HG03521 (cell line): Measurements from ENCODE around the gene LELP1.
"Not testable (repeated sequence)": the region's sequence is repeated elsewhere in the genome, so short reads cannot be mapped to it uniquely, and the experiment has no call there.

Experiments used
- ATAC-seq: cut with Tn5 transposase; IDR thresholded peaks from one replicate; pipeline ENCODE4 v1.9.1; 2021; ENCODE audit warnings: mild to moderate bottlenecking, moderate library complexity; ENCODE audit not compliant: unreplicated experiment

The LELP1 gene

DNA sequence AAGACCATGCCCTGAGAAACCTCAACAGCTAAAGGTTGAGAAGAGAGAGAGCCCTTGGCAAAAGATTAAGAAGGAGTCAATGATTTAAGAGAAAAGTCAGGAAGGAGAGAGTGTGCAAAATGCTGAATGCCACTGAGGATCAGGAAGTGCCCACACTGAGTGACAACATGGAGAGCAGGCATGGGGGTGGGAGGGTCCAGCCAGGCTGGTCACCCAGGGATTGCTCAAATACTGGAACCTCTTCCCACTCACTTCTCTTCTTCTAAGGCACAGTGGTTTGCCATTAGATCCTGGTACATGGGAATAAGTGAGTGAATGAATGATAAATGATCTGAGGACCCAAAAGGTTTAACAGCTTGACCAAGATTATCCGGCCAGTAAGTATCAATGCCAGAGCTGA lies 25.3 kb downstream of the LELP1 start:
- ATAC-seq, result no peak

GRCh38 chr1:153229076-153229829 lies 26.0 kb downstream of the LELP1 start:
- ATAC-seq, result not testable (repeated sequence)

- ATAC-seq, result no peak
Measured at GRCh38 chr1:153231363-153231762, 28.1 kb downstream of the LELP1 start.

GRCh38 chr1:153231785-153232184 lies 28.6 kb downstream of the LELP1 start:
- ATAC-seq, result no peak

DNA sequence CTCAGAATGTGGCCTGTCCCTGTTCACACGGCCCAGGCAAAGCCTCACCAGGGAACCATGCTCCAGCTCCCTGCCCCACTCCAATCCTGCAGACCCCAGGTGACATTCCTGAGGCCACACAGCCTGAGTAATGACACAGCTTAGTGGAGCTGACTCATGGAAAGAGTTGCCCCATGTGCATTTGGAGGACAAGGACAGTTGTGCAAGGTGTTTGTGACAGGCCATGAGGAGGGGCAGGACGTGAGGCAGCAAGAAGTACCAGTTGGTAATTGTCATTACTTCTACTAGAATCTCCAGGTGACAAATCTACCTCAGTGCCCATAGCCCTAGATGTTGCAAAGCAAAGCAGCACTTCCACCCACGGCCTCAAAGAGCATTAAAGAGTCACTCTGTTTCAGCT lies 29.3 kb downstream of the LELP1 start:
- no peak for ATAC-seq

- ATAC-seq, result no peak
Measured at GRCh38 chr1:153233448-153233847, 30.2 kb downstream of the LELP1 start.

- ATAC-seq, result no peak
Measured at GRCh38 chr1:153238527-153238926, 35.3 kb downstream of the LELP1 start.

DNA sequence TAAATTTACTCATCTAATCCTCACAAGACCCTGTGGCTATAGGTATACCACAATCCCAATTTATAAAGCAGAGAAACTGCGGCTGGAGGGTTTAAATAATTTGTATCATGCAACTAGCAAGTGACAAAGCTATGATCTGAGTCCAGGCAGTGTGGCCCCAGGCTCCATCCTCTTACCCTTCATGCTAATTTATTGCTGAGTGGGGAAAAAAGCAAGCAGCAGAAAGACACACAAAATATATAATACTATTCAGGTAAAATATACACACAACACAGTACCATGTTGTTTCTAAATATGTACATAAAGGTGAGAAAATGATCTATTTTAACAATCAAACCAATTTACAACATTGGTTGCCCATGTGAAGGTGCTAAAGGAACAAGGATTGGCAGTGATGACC lies 38.9 kb downstream of the LELP1 start:
- no peak for ATAC-seq

GRCh38 chr1:153245466-153245865 lies 42.2 kb downstream of the LELP1 start:
- no peak for ATAC-seq

- ATAC-seq, result no peak
Measured at GRCh38 chr1:153246018-153246417, 42.8 kb downstream of the LELP1 start.

GRCh38 chr1:153246825-153247224 lies 43.6 kb downstream of the LELP1 start:
- ATAC-seq, result no peak

DNA sequence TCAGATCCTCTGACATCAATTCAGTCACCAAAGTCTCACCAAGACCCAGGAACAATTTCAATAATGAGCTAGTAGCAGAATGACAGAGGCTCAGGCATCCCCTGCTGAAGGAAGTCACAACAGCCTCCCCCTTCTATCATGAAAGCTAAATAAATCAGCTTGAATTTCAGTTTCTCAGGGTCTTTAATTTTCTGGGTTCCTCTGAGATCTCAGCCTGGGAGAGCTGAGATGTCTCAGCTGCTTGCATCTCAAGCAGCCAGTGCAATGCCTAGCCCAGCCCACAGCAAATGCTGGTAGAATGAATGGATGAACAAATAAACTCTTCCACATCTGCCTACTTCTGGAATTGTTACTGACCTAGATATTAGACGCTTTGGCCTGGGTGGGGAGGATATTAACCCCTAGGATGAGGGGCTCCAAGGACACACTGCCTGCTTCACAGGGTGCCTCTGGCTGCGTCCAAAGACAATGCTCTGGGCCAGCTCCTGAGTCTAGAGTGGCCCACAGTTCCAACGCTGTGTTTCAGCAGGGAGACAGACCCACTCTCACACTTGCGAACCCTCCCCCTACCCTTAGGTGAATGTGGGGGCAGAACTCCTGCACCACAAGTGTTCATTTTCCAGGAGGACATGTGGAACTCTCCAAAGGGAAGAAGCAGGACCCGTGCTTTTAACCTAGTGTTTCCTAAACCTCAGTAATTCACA lies 45.1 kb downstream of the LELP1 start:
- ATAC-seq, result no peak

DNA sequence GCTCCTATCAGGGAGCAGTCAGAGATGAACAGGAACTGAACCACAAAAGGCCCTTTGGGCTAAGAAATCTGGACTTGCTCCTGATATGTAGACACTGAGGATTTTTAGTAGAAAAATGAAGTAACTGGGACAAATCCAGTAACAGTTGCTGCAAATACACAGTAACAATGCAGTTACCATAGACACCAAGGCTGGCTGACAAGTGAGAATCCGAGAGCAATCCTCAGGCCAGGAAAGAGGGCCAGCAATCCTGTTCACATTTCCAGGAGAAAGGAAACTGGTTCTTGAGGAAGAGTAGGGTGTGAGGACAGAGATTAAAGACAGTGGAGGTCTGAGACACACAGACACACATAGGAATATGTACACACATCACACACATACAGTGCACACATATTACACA lies 46.9 kb downstream of the LELP1 start:
- ATAC-seq, result no peak

GRCh38 chr1:153251087-153251486 lies 47.9 kb downstream of the LELP1 start:
- no peak for ATAC-seq

DNA sequence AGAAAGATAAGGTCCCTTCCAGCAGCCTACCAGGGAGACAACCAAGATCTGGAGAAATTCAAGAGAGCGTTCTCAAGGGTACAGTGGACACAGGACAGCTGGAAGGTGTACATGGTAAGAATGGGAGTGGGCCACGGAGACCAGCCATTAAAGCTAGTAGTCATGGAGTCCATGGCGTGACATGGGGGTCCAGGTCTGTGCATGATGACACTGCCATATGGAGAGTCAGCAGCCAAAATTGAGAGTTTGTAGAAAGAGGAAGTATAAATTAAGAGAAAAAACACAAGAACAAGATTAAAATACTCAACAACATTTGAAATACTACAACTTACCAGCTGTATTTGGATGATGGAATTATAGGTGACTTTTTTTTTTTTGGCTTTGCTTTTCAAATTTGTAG lies 48.3 kb downstream of the LELP1 start:
- ATAC-seq, result no peak

GRCh38 chr1:153251988-153252387 lies 48.8 kb downstream of the LELP1 start:
- no peak for ATAC-seq

DNA sequence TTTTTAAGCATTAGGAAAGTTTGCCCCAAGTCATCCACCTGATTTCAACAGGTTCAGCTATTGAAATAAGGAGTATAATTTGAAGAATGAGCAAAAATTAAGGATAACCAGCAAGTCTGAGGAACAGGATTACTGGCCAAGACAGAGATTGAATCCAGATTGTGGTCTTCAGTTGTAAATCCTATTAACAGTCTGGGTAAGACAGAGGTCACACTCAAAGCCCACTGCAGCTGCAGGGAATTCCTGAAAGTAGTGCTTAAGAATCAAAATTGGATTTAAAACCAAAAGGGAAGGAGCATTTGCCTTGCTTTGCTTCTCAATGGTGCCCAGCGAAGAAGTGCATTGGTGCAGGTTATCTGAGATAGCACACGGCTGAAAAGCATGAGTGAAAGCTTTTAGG lies 49.8 kb downstream of the LELP1 start:
- no peak for ATAC-seq

GRCh38 chr1:153253693-153254092 lies 50.5 kb downstream of the LELP1 start:
- ATAC-seq, result no peak
